Suprapubic skin (tissue), 3 donors: ENCODE data around the gene ADCY9.

Experiments used
- CTCF ChIP-seq, 2 donors: fragments of 200-600 bp in 1 of 2; fragments of 450-650 bp in 1 of 2; sonication (generic) in 1 of 2; IDR thresholded peaks; one replicate each; pipeline ENCODE4 v1.5.1; 2016 to 2019; ENCODE audit warnings: antibody characterized with exemption in 2 of 2, mild to moderate bottlenecking in 1 of 2, moderate library complexity in 1 of 2
- POLR2AphosphoS5 ChIP-seq, 3 donors: sonication (generic); formaldehyde crosslinking; IDR thresholded peaks; one replicate each; pipeline ENCODE4 v1.6.1; 2017; ENCODE audit warnings: antibody characterized with exemption in 3 of 3

GRCh38 chr16:4111748-4112696 is 4.2 kb downstream of the ADCY9 start:
- TF ChIP-seq CTCF (IDR thresholded peaks at IDR 0.05) (no peak), POLR2AphosphoS5 (IDR thresholded peaks at IDR 0.05) (no peak)
